GM18520 (cell line): ENCODE data around the gene ACCS.

Experiments
- ATAC-seq: cut with Tn5 transposase; IDR thresholded peaks from one replicate; pipeline ENCODE4 v1.9.1; 2021; ENCODE audit not compliant: unreplicated experiment

The ACCS gene

DNA sequence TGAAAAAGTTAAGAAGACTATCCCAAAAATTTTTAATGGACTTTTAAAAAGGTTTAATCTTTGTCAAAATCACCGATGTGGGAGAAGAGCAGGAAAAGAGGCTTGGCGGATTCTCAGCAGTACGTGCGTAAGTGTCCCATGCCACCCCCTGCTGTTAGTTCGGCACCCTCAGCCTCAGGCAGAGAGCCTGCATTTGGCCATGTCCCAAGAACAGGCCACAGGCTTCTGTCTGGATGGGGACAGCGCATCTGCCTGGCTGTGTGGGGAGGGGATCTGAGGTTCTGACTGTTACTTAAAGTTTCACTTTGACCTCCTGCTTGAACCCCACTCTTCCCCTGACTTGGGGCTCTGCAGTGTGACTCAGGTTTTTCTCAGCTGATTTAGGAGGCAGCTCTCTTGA is 64.7 kb downstream of the ACCS start:
- ATAC-seq = no peak

DNA sequence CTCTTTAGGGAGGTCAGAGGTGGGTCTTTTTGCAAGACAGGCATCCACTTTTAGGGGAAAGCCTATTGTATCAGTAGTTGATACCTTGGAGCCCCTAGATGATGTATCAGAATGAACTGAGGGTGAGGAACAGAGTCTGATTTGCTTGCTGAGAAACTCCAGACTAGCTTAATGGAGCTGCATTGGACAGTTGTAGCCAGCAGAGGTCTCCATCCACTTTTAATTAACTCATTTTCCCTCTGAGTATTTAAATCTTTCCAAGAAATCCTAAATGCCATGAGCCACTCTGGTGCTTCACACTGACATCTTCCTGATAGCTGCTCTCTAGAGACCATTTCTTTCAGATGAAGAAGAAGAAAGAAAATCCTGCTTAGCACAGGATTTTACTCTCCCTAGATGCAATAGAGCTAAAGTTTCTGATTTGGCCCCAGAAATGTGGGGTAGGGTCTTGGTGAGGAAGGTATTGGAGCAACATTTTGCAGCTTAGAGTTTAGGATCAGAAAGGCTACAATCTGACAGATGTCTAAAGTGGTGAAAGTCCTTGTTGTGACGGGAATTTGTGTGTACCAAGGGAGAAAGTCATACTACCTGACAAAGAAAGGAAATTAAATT is 67.4 kb downstream of the ACCS start:
- ATAC-seq = no peak
